K562 (cell line): ENCODE results near the gene BET1L. TPM values are rescaled to one million over a fixed set of nuclear protein-coding genes. Genes with fewer than 3 reads are reported as not detected.

Experiments
- ADNP ChIP-seq: fragments of 200-800 bp; sonication (Bioruptor generic); IDR thresholded peaks from 2 replicates; pipeline ENCODE4 v1.6.1; 2016; ENCODE audit warnings: missing genetic modification characterization, missing compliant biosample characterization
- BRD9 ChIP-seq: fragments of 450-650 bp; IDR thresholded peaks from 2 replicates; pipeline ENCODE4 v1.6.1; 2018; ENCODE audit warnings: low read depth; ENCODE audit not compliant: partially characterized antibody
- CXXC5 ChIP-seq: fragments of 250-450 bp; sonication (Bioruptor Pico); IDR thresholded peaks from 2 replicates; pipeline ENCODE4 v1.8.0; 2022; ENCODE audit warnings: inconsistent platforms, mild to moderate bottlenecking, moderate library complexity
- ESRRA ChIP-seq: fragments of 450-650 bp; IDR thresholded peaks from 2 replicates; pipeline ENCODE4 v1.6.1; 2014; ENCODE audit warnings: low read depth, mild to moderate bottlenecking, moderate library complexity, borderline replicate concordance
- MAZ ChIP-seq, 2 experiments: fragments of 450-650 bp in 1 of 2; sonication (generic) in 1 of 2; formaldehyde crosslinking; IDR thresholded peaks in 1 of 2; conservative IDR thresholded peaks in 1 of 2; 2 replicates each; pipeline versions ENCODE4 v1.4.0 to v1.5.0; 2020; ENCODE audit warnings: mild to moderate bottlenecking in 1 of 2, missing genetic modification reagents in 1 of 2
- MCM5 ChIP-seq: fragments of 450-650 bp; IDR thresholded peaks from 2 replicates; pipeline ENCODE4 v1.6.1; 2016; ENCODE audit warnings: low read depth
- MEF2A ChIP-seq: IDR thresholded peaks from 2 replicates; pipeline ENCODE4 v1.6.1; 2011; ENCODE audit warnings: low read depth, mild to moderate bottlenecking, low read length, moderate library complexity; ENCODE audit not compliant: control insufficient read depth
- PHF8 ChIP-seq: fragments of 200-600 bp; sonication (generic); IDR thresholded peaks from 2 replicates; pipeline ENCODE4 v1.6.1; 2012; ENCODE audit warnings: mixed run types, mild to moderate bottlenecking, inconsistent platforms, low read length, moderate library complexity, borderline replicate concordance
- POLR2B ChIP-seq: fragments of 450-650 bp; IDR thresholded peaks from 2 replicates; pipeline ENCODE4 v1.6.1; 2018; ENCODE audit warnings: low read depth; ENCODE audit not compliant: partially characterized antibody
- POLR2G ChIP-seq: fragments of 200-400 bp; formaldehyde crosslinking; IDR thresholded peaks from 2 replicates; pipeline ENCODE4 v1.6.1; 2017; ENCODE audit warnings: low read depth, mild to moderate bottlenecking, antibody characterized with exemption, low read length, moderate library complexity
- RHOXF2B ChIP-seq: fragments of 250-450 bp; sonication (Bioruptor Pico); conservative IDR thresholded peaks from 2 replicates; pipeline ENCODE4 v1.5.1; 2021
- SNRNP70 ChIP-seq: fragments of 200-400 bp; formaldehyde crosslinking; optimal IDR thresholded peaks from 2 replicates; pipeline ENCODE3; 2017; ENCODE audit warnings: low read depth, low read length
- TSC22D4 ChIP-seq: fragments of 450-650 bp; IDR thresholded peaks from 2 replicates; pipeline ENCODE4 v1.6.1; 2016; ENCODE audit warnings: missing genetic modification characterization, missing biosample characterization, control low read depth
- UBTF ChIP-seq, 2 experiments: IDR thresholded peaks; 2 replicates each; pipeline ENCODE4 v1.6.1; 2012; ENCODE audit warnings: improper control_type of control experiment in 2 of 2, low read depth in 2 of 2, low read length in 2 of 2, borderline replicate concordance in 1 of 2
- ZNF507 ChIP-seq: conservative IDR thresholded peaks from 2 replicates; pipeline ENCODE4 v1.6.1; 2017; ENCODE audit warnings: missing genetic modification characterization, missing compliant biosample characterization
- ZNF592 ChIP-seq: fragments of 450-650 bp; IDR thresholded peaks from 2 replicates; pipeline ENCODE4 v1.6.1; 2017; ENCODE audit warnings: antibody characterized with exemption, mild to moderate bottlenecking
- ZNF699 ChIP-seq: fragments of 250-450 bp; sonication (Bioruptor Pico); IDR thresholded peaks from 2 replicates; pipeline ENCODE4 v1.8.0; 2021; ENCODE audit warnings: mild to moderate bottlenecking, moderate library complexity; ENCODE audit not compliant: insufficient replicate concordance
- ZNF764 ChIP-seq: fragments of 250-450 bp; sonication (Bioruptor Pico); IDR thresholded peaks from 2 replicates; pipeline ENCODE4 v1.4.0; 2020; ENCODE audit warnings: low read depth, mild to moderate bottlenecking, moderate library complexity
- polyA plus RNA-seq, 8 experiments: library from polyadenylated mRNA; depleted of rRNA in 4 of 8; stranded (reverse) in 5 of 8; unstranded in 3 of 8; fragments of >200 nt; fragmentation: Nextera tagmentation in 2 of 8; fragmentation: Illumina TruSeq in 1 of 8; extraction: Ambion mirVana in 2 of 8; extraction: Trizol in 1 of 8; gene quantifications; 2 replicates each; pipeline versions ENCODE4 v1.2.1 to v1.2.3, GENCODE V29; 2011 to 2014; ENCODE audit warnings: inconsistent platforms in 1 of 8, missing spikeins in 1 of 8
- total RNA-seq, 7 experiments: library from RNA; depleted of rRNA in 6 of 7; stranded (reverse); fragments of >200 nt in 6 of 7; fragmentation: Illumina TruSeq in 2 of 7; extraction: Trizol in 2 of 7; gene quantifications; 2 replicates each; pipeline versions ENCODE4 v1.2.1 to v1.2.3, GENCODE V29; 2011 to 2021; ENCODE audit warnings: low replicate concordance in 1 of 7
- TF ChIP-seq, protein P1 (sequence below): fragments of 250-450 bp; sonication (Bioruptor Pico); IDR thresholded peaks from 2 replicates; pipeline ENCODE4 v1.9.0; 2021; ENCODE audit warnings: mild to moderate bottlenecking
- TF ChIP-seq, protein P2 (sequence below): sonication (generic); formaldehyde crosslinking; IDR thresholded peaks from 2 replicates; pipeline ENCODE4 v1.9.0; 2022; ENCODE audit warnings: mild to moderate bottlenecking, missing genetic modification reagents

Gene BET1L
- total and polyA plus RNA-seq, 9 of the 15 experiments (the other 6 are each of a cell fraction or from before 2014, with no cell fraction given), result 9.9 to 69.1 (median 19.9) TPM

GRCh38 chr11:207208-207862 is at the start of gene BET1L, which contains the start of gene RIC8A (continued):
- TF ChIP-seq ZNF592, result no peak
- no peak for TF ChIP-seq SNRNP70
- no peak for TF ChIP-seq MEF2A
- TF ChIP-seq POLR2B, result peak; percentile 88
- TF ChIP-seq POLR2G, result peak; percentile 98
- TF ChIP-seq ZNF507, result no peak
- TF ChIP-seq ADNP (tag), result no peak
- no peak for TF ChIP-seq TSC22D4 (tag)
- no peak for TF ChIP-seq MCM5
- TF ChIP-seq UBTF (IDR thresholded peaks at IDR 0.05; ENCODE audit: borderline replicate concordance in 1 of 2, low read depth in 2 of 2, low read length in 2 of 2), result 0 out of 4 replicates have a peak, but pooled peaks have one; percentile 40 to 65
- TF ChIP-seq ZNF764 (CRISPR knock-in tag), result no peak
- peak; percentile 93; the same call in 1 of the 2 replicates for TF ChIP-seq PHF8
- peak; percentile 75 for TF ChIP-seq CXXC5 (CRISPR knock-in tag)
- TF ChIP-seq, protein P1, sequence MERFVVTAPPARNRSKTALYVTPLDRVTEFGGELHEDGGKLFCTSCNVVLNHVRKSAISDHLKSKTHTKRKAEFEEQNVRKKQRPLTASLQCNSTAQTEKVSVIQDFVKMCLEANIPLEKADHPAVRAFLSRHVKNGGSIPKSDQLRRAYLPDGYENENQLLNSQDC (CRISPR knock-in tag), result no peak
- no peak for TF ChIP-seq ZNF699 (CRISPR knock-in tag)
- peak; percentile 55; the same call in 1 of the 2 replicates for TF ChIP-seq ESRRA
- peak; percentile 96 to 100 for TF ChIP-seq MAZ (CRISPR knock-in tag; conservative IDR thresholded peaks at IDR 0.05 in 1 of 2, IDR thresholded peaks at IDR 0.05 in 1 of 2)
- no peak for TF ChIP-seq RHOXF2B (CRISPR knock-in tag)
- no peak for TF ChIP-seq BRD9
- TF ChIP-seq, protein P2, sequence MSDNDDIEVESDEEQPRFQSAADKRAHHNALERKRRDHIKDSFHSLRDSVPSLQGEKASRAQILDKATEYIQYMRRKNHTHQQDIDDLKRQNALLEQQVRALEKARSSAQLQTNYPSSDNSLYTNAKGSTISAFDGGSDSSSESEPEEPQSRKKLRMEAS, result peak; percentile 73
